HL-60 (cell line): Measurements from ENCODE around the gene FILIP1L.

Experiments used
- GABPA ChIP-seq: IDR thresholded peaks from 2 replicates; pipeline ENCODE4 v1.6.1; 2012; ENCODE audit warnings: low read depth
- POLR2AphosphoS5 ChIP-seq: IDR thresholded peaks from 2 replicates; pipeline ENCODE4 v1.6.1; 2012; ENCODE audit warnings: low read depth
- SPI1 ChIP-seq: IDR thresholded peaks from 2 replicates; pipeline ENCODE4 v1.6.1; 2012; ENCODE audit warnings: low read depth, mild to moderate bottlenecking, borderline replicate concordance
- TF ChIP-seq, protein P1 (sequence below): IDR thresholded peaks from one replicate; pipeline ENCODE4 v1.5.1; 2011; ENCODE audit warnings: low read length, control low read depth, inconsistent platforms; ENCODE audit not compliant: insufficient read depth
- TF ChIP-seq, protein P2 (sequence below): IDR thresholded peaks from 2 replicates; pipeline ENCODE4 v1.6.1; 2012; ENCODE audit warnings: low read depth; ENCODE audit not compliant: insufficient replicate concordance

DNA sequence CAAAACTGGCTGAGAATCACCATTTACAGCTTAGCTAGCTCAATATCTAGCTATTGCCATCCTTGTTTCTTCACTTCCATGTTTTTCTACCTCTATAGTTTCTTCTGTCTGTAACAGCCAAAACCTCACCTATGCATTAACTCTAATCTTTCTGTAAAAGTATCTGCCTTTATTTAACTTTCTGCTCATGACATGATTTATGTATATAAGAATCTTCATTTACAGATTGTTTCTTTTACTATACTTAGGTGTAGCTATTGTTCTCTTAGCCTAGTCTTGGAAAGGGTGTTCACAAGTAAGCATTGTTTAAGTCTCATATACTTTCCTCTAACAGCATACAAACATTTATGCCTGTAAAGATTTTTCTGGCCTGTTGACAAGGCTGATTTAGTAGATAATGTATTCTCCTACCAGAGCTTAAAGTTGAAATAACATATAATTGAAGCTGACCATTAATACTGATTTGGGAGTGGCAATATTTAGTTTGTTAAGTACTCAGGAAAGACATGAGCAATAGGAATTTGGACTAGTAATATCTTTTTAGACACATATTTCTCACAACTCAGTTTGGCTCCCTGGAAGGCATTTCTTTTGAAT is 9.4 kb downstream of the FILIP1L start:
- TF ChIP-seq, protein P1, sequence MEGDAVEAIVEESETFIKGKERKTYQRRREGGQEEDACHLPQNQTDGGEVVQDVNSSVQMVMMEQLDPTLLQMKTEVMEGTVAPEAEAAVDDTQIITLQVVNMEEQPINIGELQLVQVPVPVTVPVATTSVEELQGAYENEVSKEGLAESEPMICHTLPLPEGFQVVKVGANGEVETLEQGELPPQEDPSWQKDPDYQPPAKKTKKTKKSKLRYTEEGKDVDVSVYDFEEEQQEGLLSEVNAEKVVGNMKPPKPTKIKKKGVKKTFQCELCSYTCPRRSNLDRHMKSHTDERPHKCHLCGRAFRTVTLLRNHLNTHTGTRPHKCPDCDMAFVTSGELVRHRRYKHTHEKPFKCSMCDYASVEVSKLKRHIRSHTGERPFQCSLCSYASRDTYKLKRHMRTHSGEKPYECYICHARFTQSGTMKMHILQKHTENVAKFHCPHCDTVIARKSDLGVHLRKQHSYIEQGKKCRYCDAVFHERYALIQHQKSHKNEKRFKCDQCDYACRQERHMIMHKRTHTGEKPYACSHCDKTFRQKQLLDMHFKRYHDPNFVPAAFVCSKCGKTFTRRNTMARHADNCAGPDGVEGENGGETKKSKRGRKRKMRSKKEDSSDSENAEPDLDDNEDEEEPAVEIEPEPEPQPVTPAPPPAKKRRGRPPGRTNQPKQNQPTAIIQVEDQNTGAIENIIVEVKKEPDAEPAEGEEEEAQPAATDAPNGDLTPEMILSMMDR = no peak
- TF ChIP-seq POLR2AphosphoS5 (no peak), GABPA (no peak), SPI1 (no peak)
- TF ChIP-seq, protein P2, sequence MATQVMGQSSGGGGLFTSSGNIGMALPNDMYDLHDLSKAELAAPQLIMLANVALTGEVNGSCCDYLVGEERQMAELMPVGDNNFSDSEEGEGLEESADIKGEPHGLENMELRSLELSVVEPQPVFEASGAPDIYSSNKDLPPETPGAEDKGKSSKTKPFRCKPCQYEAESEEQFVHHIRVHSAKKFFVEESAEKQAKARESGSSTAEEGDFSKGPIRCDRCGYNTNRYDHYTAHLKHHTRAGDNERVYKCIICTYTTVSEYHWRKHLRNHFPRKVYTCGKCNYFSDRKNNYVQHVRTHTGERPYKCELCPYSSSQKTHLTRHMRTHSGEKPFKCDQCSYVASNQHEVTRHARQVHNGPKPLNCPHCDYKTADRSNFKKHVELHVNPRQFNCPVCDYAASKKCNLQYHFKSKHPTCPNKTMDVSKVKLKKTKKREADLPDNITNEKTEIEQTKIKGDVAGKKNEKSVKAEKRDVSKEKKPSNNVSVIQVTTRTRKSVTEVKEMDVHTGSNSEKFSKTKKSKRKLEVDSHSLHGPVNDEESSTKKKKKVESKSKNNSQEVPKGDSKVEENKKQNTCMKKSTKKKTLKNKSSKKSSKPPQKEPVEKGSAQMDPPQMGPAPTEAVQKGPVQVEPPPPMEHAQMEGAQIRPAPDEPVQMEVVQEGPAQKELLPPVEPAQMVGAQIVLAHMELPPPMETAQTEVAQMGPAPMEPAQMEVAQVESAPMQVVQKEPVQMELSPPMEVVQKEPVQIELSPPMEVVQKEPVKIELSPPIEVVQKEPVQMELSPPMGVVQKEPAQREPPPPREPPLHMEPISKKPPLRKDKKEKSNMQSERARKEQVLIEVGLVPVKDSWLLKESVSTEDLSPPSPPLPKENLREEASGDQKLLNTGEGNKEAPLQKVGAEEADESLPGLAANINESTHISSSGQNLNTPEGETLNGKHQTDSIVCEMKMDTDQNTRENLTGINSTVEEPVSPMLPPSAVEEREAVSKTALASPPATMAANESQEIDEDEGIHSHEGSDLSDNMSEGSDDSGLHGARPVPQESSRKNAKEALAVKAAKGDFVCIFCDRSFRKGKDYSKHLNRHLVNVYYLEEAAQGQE = no peak
